GM18870 (cell line): ENCODE measurements around the gene ADM5.
A peak's percentile ranks its signal among the peaks of the same experiment; 100 is the strongest.

Source experiments
- ATAC-seq: cut with Tn5 transposase; IDR thresholded peaks from one replicate; pipeline ENCODE4 v1.9.1; 2021; ENCODE audit warnings: moderate library complexity; ENCODE audit not compliant: unreplicated experiment

The ADM5 gene

DNA sequence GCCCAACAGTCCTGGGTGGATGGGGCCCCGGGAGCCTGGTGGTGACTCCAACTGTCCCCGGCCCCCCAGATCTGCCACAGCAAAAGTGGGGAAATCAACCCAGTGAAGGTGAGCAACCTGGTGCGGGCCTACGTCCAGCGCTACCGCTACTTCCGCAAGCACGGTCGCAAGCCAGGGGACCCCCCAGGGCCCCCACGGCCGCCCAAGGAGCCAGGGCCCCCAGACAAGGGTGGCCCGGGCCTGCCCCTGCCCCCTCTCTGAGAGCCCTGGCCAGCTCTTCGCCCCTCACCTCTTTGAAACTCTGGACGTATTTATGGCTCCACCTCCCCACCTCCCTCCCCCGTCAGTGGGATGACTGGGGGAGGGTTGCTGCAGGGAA lies 31.3 kb upstream of the ADM5 start:
- no peak for ATAC-seq

- ATAC-seq, result no peak
Observed at GRCh38 chr19:49658566-49659442, 30.6 kb upstream of the ADM5 start.

DNA sequence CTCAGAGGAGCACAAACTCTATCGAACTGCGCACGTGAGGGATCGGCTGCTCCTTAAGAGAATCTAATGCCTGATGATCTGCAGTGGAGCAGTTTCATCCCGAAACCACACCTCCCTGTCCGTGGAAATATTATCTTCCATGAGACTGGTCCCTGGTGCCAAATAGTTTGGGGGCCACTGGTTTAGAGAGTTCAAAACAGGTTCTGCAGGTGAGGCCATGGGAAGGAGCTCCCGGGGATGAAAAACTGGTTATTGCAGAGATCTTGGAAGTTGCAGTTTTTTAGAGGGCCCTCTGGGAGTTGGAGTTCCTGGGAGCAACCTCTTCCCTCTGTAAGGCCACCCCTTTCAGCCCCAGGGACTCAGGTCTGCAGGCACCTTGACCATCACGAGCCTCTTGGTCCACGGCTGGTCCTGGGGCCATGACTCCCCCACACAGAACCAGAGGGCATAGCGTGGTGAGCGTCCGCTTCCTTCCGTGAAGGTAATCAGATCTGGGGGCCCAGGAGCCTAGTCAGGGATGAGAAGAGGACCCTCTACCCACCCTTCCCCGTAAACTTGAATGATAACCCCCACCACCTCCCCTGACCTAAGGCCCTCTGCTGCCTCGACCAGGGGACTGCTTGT lies 28.9 kb upstream of the ADM5 start:
- no peak for ATAC-seq

DNA sequence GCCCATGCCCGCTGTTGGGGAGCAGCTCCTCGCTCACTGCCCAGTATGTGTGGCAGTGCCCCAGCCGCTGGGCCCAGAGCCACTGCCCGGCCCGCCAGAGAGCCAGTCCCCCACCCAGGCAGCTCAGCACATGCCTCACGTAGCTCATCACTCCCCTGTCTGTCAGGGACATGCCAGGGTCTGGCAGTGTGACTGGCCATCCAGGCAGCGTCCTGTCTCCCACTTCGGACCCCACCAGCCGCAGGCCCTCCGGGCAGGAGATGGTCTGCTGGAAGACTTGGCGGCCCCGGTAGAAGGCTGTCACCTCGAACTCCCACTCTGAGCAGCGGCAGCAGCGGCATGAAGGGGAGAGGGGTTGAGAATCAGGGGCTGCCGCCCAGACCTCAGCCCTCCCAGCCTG lies 27.4 kb upstream of the ADM5 start:
- no peak for ATAC-seq

GRCh38 chr19:49663224-49663623 lies 26.2 kb upstream of the ADM5 start:
- no peak for ATAC-seq

GRCh38 chr19:49664171-49665035 lies 25.0 kb upstream of the ADM5 start:
- no peak for ATAC-seq

- no peak for ATAC-seq
Observed at GRCh38 chr19:49665036-49665350, 24.4 kb upstream of the ADM5 start.

DNA sequence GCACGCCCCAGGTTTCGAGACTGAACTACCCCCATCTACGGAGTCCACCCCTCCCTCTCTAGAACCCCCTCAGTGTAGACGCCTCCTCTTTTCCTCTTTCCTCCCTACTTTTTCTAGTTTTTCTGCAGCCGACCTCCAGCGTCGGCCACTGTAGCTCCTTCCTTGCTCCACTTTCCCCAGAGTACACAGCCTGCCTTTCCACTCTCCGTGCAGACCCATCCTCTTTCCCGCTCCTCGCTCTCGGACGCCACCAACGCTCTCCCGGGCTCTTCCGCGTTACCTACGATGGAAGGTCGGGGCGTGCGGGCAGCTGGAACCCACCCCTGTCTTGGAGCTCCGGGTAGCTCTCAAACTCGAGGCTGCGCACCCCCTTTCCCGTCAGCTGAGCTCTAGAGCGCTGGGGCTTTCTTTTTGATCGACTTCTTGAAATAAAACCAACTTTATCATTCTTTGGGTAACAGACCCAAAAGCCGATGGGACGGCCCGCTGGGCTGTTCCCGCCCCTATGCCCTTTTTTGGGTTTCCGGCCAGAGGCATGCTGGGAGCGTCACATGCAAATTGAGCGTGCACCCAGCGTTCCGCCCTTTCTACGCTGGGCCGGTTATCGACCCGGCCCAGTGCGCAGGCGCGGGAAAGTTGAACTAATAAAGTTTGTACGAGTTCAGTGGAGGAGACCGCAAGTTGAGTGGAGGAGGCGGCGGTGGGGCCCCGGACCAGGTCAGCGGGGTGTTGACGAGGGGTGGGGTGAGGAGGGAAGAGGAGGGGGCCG lies 23.9 kb upstream of the ADM5 start, which contains the start of the genes BCL2L12 and IRF3:
TSS of gene BCL2L12 (plus strand) at position 583 of the 769 bp plus-strand sequence. CDS start 760 bp downstream, outside the sequence.
TSS of gene IRF3 (minus strand) at position 507 of the 769 bp plus-strand sequence. CDS start 1,019 bp downstream, outside the sequence.
- peak; percentile 68 for ATAC-seq

- ATAC-seq, result no peak
Observed at GRCh38 chr19:49666120-49666444, 23.3 kb upstream of the ADM5 start.

- no peak for ATAC-seq
Observed at GRCh38 chr19:49667473-49667872, 21.9 kb upstream of the ADM5 start.

GRCh38 chr19:49669516-49669915 lies 19.9 kb upstream of the ADM5 start:
- no peak for ATAC-seq

DNA sequence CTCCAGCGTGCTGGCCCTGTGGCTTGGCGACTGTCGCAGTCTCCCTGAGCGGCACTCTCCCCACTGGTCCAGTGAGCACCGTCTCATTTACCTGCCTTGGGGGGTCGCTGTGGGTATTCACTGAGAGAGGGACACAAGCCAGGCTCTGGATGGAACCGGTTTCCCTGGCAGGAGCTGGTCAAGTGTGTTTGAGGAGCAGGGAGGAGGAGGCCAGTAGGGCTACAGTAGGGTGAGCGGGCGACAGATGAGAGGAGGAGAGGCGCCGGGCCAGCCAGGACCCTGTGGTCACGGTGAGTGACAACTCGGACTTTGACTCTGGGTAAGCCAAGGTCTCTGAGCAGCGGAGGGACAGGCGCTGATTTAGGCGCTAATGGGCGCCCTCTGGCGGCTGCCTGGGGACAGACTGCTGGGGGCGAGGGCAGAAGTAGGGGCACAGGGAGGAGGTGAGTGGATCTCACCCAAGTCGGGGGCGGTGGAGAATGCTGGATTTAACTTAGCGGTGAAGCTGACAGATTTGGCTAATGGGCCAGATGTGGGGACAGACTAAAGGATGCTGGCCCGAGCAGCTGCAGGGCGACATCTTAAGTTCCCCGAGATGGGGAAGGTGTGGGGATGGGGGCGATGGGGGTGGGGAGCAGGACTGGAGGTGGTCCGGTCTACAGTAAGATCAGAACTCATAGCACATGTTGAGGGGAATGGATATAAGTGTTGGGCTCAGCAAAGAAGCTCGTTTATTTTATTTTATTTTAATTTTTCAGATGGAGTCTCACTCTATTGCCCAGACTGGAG lies 17.1 kb upstream of the ADM5 start:
- ATAC-seq, result no peak

DNA sequence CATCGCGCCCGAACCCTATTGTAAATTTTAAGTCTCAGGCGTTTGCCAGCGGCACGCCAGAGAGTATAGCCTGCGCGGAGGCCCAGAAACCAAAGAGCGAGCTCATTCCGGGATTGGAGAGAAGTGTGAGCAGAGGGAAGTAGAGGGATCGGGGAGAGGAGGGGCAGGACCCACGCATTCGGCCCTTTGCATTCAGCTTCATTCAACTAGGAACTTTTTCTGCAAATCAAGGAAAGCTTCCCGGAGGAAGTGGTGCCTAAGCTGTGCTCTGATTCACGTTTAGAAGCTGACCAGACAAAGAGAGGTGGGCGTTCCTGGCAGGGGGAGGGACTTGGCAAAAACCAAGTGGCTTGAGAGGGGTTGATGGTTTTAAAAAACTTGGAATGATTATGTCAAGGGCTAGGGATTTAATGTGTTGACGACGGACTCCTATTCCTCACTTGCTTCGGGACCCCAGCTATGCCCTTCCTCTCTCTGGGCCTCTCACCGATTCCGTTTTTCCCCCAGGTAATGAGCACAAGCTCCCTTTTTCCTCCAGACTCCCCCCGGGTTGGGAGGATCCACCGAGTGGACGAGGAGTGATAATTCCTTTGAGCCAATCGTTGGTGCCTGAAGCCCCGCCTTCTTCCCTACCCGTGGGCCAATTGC lies 13.1 kb upstream of the ADM5 start:
- peak; percentile 28 for ATAC-seq

- peak; percentile 64 for ATAC-seq
Observed at GRCh38 chr19:49676784-49677230, 12.6 kb upstream of the ADM5 start.

DNA sequence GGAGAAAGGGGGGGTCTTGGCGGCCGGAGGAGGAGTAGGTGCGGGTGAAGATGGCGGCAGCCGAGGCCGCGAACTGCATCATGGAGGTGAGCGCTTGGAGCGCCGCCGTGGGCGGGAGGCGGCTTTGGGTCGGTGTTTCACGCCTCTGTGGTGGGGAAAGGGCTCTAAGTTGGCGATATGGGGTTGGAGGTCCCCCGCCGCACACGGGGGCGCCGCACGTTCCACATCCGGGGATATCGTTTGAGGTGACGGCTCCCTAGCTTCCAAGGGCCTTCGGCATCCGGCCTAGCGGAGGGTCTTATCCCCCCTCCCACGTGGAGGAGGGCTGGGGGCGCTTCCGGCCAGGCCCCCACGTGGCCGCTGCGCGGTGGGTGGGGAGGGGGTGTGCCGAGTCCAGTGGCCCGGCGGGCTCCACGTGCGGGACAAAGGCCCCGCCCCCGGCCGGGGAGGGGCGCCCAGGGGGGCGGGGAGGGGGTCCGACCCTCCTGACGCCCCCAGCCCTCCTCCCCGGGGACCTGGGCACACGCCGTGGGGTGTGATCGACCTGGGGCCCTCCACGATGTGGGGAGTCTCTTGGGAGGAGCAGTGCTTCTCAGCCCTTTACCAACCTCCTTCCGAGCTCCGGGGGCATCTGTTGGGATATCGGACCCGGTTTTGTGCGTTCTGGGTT lies 12.0 kb upstream of the ADM5 start, which contains the start of gene PRMT1:
TSS of gene PRMT1 (plus strand) at position 41 of the 670 bp plus-strand sequence. CDS start at position 51, 10 bp downstream.
- no peak for ATAC-seq

DNA sequence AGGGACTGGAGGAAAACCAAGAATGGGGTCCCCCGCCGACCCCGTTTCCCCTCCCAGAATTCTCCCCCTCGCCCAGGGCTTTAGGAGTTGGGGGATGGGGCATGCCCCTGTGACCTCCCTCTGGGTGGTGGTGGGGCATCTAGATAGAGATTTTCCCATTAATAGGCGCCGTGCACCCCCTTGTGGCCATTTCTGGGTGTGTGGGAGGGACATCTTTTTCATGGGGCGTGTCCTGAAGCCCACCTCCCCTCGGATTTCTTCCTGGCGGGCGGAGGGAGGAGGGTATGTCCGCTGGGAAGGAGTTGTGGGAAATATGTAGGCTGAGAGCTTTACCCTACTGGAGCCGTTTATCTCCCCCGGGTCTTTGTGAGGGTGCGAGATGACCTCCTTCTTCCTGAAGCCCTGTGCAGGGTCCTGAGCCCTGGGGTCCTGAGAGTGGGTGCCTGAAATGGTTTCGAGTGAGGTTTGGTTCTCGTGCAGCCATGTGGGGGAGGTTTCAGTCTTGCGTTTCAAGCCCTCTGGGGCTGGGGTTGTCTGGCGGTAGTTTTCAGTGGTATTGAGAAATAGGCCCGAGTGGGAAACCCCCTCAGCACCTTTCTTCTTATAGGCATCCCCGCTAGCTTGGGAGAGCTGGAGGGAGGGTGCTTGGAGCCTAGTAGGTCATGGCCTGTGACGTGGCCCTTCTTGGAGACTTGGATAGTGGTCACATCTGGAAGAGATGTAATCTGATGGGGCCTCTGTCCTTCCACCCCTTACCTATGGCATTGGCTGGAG lies 11.3 kb upstream of the ADM5 start:
- no peak for ATAC-seq

GRCh38 chr19:49678985-49679770 lies 10.2 kb upstream of the ADM5 start:
- ATAC-seq, result no peak
